Neural progenitor cell (in vitro differentiated cells): ENCODE results near the gene CNTNAP2. TPM values are rescaled to one million over a fixed set of nuclear protein-coding genes. Genes with fewer than 3 reads are reported as not detected.

Source experiments
- DNase-seq: peaks from one replicate; pipeline ENCODE4 v3.0.0-alpha.2; 2016; ENCODE audit warnings: low spot score
- H2AFZ ChIP-seq: fragments of 200-600 bp; sonication (generic); replicated peaks from 2 replicates; pipeline ENCODE4 v1.6.1; 2016; ENCODE audit warnings: antibody characterized with exemption
- H3F3A ChIP-seq: fragments of 200-600 bp; sonication (generic); 2 replicates; pipeline ENCODE4 v1.6.1; 2016; ENCODE audit warnings: antibody characterized with exemption, low read depth
- H3K27ac ChIP-seq: fragments of 200-600 bp; sonication (generic); 2 replicates; pipeline ENCODE4 v1.5.1; 2016; ENCODE audit warnings: mild to moderate bottlenecking
- H3K27me3 ChIP-seq: fragments of 200-600 bp; sonication (generic); 2 replicates; pipeline ENCODE4 v1.6.1; 2016; ENCODE audit warnings: mild to moderate bottlenecking, moderate library complexity
- H3K36me3 ChIP-seq: fragments of 200-600 bp; sonication (generic); 2 replicates; pipeline ENCODE4 v1.5.1; 2016
- H3K4me1 ChIP-seq: fragments of 200-600 bp; sonication (generic); 2 replicates; pipeline ENCODE4 v1.6.1; 2016; ENCODE audit warnings: mixed run types
- H3K4me2 ChIP-seq: fragments of 200-600 bp; sonication (generic); 2 replicates; pipeline ENCODE4 v1.6.1; 2016
- H3K4me3 ChIP-seq: fragments of 200-600 bp; sonication (generic); 2 replicates; pipeline ENCODE4 v1.5.1; 2016
- H3K79me2 ChIP-seq: fragments of 200-600 bp; sonication (generic); 2 replicates; pipeline ENCODE4 v1.6.1; 2016; ENCODE audit warnings: low read depth
- H3K9ac ChIP-seq: fragments of 200-600 bp; sonication (generic); 2 replicates; pipeline ENCODE4 v1.6.1; 2016
- H3K9me3 ChIP-seq: fragments of 200-600 bp; sonication (generic); 2 replicates; pipeline ENCODE4 v1.5.1; 2016; ENCODE audit warnings: low read depth
- H4K20me1 ChIP-seq: fragments of 200-600 bp; sonication (generic); 2 replicates; pipeline ENCODE4 v1.6.1; 2016; ENCODE audit warnings: low read depth
- H3K27ac Mint-ChIP-seq: 3 replicates; pipeline ENCODE4 v1.8.0; 2021; ENCODE audit warnings: mixed read lengths
- H3K27me3 Mint-ChIP-seq: 2 replicates; pipeline ENCODE4 v1.8.0; 2022; ENCODE audit warnings: low read depth, mild to moderate bottlenecking, inconsistent platforms, moderate library complexity, mixed read lengths; ENCODE audit not compliant: insufficient read depth
- H3K36me3 Mint-ChIP-seq: 3 replicates; pipeline ENCODE4 v1.8.0; 2021; ENCODE audit warnings: mixed read lengths
- H3K4me1 Mint-ChIP-seq: 3 replicates; pipeline ENCODE4 v1.8.0; 2021; ENCODE audit warnings: mixed read lengths
- H3K4me3 Mint-ChIP-seq: 3 replicates; pipeline ENCODE4 v1.8.0; 2021; ENCODE audit warnings: mild to moderate bottlenecking, moderate library complexity, mixed read lengths
- H3K9me3 Mint-ChIP-seq: 3 replicates; pipeline ENCODE4 v1.8.0; 2020; ENCODE audit warnings: mixed read lengths
- CTCF ChIP-seq: fragments of 200-600 bp; sonication (generic); IDR thresholded peaks from 2 replicates; pipeline ENCODE4 v1.5.1; 2017; ENCODE audit warnings: antibody characterized with exemption, mild to moderate bottlenecking
- EZH2 ChIP-seq: fragments of 200-600 bp; sonication (generic); IDR thresholded peaks from 2 replicates; pipeline ENCODE4 v1.6.1; 2017; ENCODE audit warnings: antibody characterized with exemption, mild to moderate bottlenecking, moderate library complexity
- EZH2phosphoT487 ChIP-seq: fragments of 200-600 bp; sonication (generic); IDR thresholded peaks from 2 replicates; pipeline ENCODE4 v1.6.1; 2017; ENCODE audit warnings: antibody characterized with exemption
- total RNA-seq: library from RNA; depleted of rRNA; stranded (reverse); fragments of >200 nt; gene quantifications from 2 replicates; pipeline ENCODE4 v1.2.3, GENCODE V29; 2015; ENCODE audit warnings: low replicate concordance

The CNTNAP2 gene
- total RNA-seq, 1 donor from 2014 or later, result 126 TPM

GRCh38 chr7:146956853-146957252 is 840.3 kb downstream of the CNTNAP2 start:
- Histone ChIP-seq H3K27me3 (no peaks in the 10 kb centered on the region), H3K36me3 (no peaks in the 10 kb centered on the region), H3K79me2 (no peaks in the 10 kb centered on the region), H4K20me1 (no peaks in the 10 kb centered on the region), H3K4me3 (no peak overlapping the region), H3K4me2 (no peak overlapping the region), H3K9ac (no peak overlapping the region), H3K9me3 (no peaks in the 10 kb centered on the region), H2AFZ (no peak overlapping the region), H3K27ac (no peak overlapping the region), H3K4me1 (no peaks in the 10 kb centered on the region), H3F3A (no peaks in the 10 kb centered on the region)
- DNase-seq, result no peak
- TF ChIP-seq EZH2, result no peak
- no peak for TF ChIP-seq EZH2phosphoT487
- TF ChIP-seq CTCF, result no peak
- H3K4me1 Mint-ChIP-seq, result peaks cover 20% of the 10 kb centered on the region
- H3K27ac Mint-ChIP-seq, result no peak overlapping the region
- H3K36me3 Mint-ChIP-seq, result no peaks in the 10 kb centered on the region
- H3K4me3 Mint-ChIP-seq, result no peak overlapping the region
- H3K27me3 Mint-ChIP-seq, result no peaks in the 10 kb centered on the region
- H3K9me3 Mint-ChIP-seq, result peaks cover 1% of the 10 kb centered on the region

DNA sequence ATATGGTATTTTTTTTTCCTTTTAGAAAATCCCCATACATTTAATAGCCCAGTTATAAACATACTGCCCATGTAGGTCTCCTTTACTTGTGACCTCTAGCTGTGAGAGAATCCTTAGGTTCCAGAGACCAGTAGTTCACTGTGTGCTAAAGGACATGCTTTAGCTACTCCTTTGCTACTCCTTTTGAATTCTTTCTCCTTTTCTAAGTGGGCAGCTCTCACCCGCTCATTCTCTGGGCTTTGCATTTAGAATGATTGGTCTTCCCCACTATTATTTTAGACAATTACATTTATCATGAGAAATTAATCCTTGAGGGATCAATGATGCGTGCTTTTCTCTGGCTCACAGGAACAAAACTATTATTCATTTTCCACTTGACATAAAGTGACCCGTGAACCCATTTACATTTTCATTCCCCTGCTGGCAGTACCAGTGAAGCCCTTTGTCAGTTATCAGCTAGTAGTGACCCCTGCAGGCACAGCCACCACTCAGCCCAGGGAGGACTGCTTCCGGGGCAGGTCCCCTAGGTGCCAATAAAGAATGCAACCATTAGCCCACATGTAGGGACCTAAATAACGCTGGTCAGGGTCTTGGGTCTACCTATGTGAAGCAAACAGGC is 844.3 kb downstream of the CNTNAP2 start:
- Histone ChIP-seq H3K9me3 (no peaks in the 10 kb centered on the region), H3K36me3 (no peaks in the 10 kb centered on the region), H4K20me1 (no peaks in the 10 kb centered on the region), H3K4me2 (no peak overlapping the region), H3K79me2 (no peaks in the 10 kb centered on the region), H3F3A (no peaks in the 10 kb centered on the region), H3K4me1 (no peaks in the 10 kb centered on the region), H2AFZ (no peak overlapping the region), H3K9ac (no peak overlapping the region), H3K27me3 (no peaks in the 10 kb centered on the region), H3K4me3 (no peak overlapping the region), H3K27ac (no peak overlapping the region)
- H3K36me3 Mint-ChIP-seq, result no peaks in the 10 kb centered on the region
- H3K4me1 Mint-ChIP-seq, result peaks cover 24% of the 10 kb centered on the region
- H3K27ac Mint-ChIP-seq, result no peak overlapping the region
- DNase-seq, result peak; percentile 43
- H3K9me3 Mint-ChIP-seq, result no peaks in the 10 kb centered on the region
- TF ChIP-seq EZH2phosphoT487 (no peak), EZH2 (no peak), CTCF (peak; percentile 50)
- H3K4me3 Mint-ChIP-seq, result no peak overlapping the region
- no peaks in the 10 kb centered on the region for H3K27me3 Mint-ChIP-seq

DNA sequence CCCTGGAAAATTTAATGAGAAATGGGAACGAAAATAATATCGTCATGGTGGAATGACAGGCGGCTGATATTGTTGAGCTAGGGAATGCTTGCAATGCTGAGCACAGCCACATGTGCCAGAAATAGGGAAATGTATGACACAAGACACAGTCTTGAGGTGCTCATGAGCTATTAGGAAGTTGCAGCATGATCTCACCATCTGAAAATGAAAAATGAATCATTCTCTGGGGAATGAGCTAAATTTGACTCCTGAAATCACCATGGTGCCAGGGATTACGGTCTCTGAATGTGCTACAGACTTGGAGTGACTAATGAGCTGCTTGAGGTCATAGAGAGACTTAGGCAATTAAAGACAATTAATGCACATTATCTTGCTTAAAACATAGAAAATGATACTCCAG is 845.0 kb downstream of the CNTNAP2 start:
- H3K9me3 ChIP-seq, result no peaks in the 10 kb centered on the region
- Mint-ChIP-seq H3K36me3 (no peaks in the 10 kb centered on the region), H3K27ac (no peak overlapping the region), H3K9me3 (no peaks in the 10 kb centered on the region), H3K4me3 (no peak overlapping the region), H3K27me3 (no peaks in the 10 kb centered on the region), H3K4me1 (peaks cover 24% of the 10 kb centered on the region)
- no peaks in the 10 kb centered on the region for H4K20me1 ChIP-seq
- TF ChIP-seq CTCF (no peak), EZH2 (no peak)
- H3K4me2 ChIP-seq, result no peak overlapping the region
- H3K9ac ChIP-seq, result no peak overlapping the region
- H3K36me3 ChIP-seq, result no peaks in the 10 kb centered on the region
- no peaks in the 10 kb centered on the region for H3F3A ChIP-seq
- H3K4me1 ChIP-seq, result no peaks in the 10 kb centered on the region
- no peaks in the 10 kb centered on the region for H3K79me2 ChIP-seq
- H3K4me3 ChIP-seq, result no peak overlapping the region
- H3K27ac ChIP-seq, result no peak overlapping the region
- H3K27me3 ChIP-seq, result no peaks in the 10 kb centered on the region
- no peak overlapping the region for H2AFZ ChIP-seq
- DNase-seq, result no peak
